ENCODE results near the gene MTAP. TPM values are rescaled to one million over a fixed set of nuclear protein-coding genes. Genes with fewer than 3 reads are reported as not detected.

Gene MTAP
- polyA plus RNA-seq, 3 donors = 36.3 to 48.7 (median 42.6) TPM

DNA sequence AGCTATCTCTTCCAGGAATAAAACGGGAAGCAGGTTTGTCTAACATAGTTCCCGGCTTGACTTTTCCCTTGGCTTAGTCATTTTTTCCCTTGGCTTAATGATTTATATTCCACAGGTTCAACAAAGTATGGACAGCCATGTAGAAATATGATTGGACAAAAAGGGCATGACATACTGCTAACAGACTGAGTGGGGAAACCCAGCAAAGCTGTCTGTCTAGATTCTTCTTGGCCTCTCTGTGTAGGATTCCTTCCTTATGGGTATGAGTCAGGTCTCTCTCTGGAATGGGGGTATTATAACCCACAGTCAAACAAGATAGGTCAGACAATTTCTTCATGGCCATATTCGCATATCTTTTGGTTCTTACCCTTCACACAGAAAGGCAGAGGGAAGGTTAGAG is 5.7 kb upstream of the MTAP start:
- no peak for DNase-seq (ENCODE audit: extremely low read depth in 1 of 11, low read depth in 9 of 11, low spot score in 4 of 11)

GRCh38 chr9:21800931-21801682 is 1.3 kb upstream of the MTAP start:
- no peak for DNase-seq (ENCODE audit: extremely low read depth in 1 of 11, low read depth in 9 of 11, low spot score in 4 of 11)

DNA sequence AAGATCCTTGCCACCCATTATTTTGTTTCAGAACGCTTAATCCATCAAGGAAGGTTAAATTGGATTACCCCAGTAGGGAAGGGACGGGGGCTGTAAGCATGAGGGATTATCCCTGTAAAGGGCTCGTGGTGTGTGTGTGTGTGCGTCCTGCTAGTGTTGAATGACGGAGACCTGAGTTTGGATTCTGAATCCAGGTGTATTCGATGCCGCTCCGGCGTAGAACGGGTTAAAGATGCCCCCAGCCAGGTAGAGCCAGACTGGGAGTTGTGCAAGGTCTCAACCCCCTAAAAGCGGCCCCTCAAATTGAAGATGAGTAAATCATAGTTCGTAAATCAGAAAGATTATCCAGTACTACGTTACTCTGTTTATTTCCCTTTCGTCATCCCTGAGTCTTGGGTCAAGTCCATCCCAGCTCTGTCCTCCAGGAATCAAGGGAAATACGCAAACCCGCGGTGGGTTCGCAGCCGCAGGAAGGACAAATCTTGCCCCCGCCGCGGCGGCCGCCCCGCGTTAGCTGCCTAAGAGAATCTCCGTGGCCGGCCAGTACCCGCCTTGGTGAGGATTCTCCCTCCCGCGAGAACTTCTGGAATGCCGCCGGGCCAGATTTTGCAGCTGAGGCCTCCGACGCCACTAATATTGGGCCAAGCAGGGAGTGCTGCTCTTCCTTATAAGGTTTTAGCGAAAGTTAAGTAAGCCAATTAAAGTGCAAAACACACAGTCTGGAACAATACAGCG is 586 bp upstream of the MTAP start:
- peak in 4 of 11 donors; percentile 60 to 76 (median 68) for DNase-seq (ENCODE audit: extremely low read depth in 1 of 11, low read depth in 9 of 11, low spot score in 4 of 11)

DNA sequence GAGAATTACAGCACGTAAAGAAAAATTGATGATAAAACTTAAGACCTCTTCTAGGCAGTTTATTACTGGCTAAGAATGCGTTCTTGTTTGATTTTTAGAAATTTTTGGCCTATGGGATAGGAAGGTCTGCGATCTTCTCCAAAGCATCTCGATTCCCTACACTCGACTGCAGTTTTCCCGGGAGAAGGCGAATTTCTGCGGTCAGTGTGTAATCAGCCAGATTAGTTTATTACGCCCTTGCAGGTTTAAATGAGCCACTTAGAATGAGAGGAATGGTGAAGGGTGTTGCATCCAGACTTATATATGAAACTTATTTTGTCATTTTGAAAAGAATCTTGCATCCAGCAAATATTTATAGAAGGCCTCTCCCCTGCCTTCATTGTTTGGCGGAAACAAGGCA is 1.2 kb downstream of the MTAP start:
- no peak for DNase-seq (ENCODE audit: extremely low read depth in 1 of 11, low read depth in 9 of 11, low spot score in 4 of 11)

DNA sequence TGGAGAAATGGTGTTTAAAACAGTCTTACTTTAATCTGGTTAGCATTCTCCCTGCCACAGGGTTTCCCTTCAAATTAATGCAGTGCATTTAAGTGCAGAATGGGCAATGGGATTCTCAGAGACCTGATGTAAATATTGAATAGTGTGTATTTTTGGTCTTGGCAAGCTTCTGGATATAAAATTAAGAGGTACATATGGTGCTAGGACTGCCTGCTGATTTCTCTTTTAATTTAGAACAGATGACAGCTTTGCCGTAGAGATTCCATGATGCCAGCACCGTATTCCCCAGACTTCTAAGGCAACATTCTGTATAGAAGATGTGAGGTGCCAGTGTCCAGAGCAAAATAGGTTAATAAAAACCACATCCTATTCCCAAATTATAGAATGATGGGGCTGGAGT is 1.9 kb downstream of the MTAP start:
- no peak for DNase-seq (ENCODE audit: extremely low read depth in 1 of 11, low read depth in 9 of 11, low spot score in 4 of 11)

DNA sequence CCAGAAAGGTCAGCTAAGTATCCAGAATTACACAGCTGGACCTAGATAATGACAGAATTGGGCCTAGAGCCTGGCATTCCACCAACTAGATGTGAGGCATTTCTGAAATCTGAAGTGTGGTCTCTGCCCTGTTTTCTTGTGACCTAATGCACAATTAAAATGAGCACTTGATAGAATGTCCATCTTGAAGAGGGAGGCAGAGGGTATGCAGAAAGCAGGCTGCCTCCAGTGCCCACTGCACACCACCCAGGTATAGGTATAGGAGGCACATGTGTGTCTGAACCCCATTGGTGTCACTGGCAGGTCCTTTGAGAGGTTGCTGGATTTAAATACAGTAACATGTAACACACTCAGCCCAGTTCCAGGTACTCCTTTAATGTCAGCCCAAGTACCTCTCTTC is 2.4 kb downstream of the MTAP start:
- DNase-seq (ENCODE audit: extremely low read depth in 1 of 11, low read depth in 9 of 11, low spot score in 4 of 11) = no peak

GRCh38 chr9:21806644-21807043 is 4.2 kb downstream of the MTAP start:
- no peak for DNase-seq (ENCODE audit: extremely low read depth in 1 of 11, low read depth in 9 of 11, low spot score in 4 of 11)

DNA sequence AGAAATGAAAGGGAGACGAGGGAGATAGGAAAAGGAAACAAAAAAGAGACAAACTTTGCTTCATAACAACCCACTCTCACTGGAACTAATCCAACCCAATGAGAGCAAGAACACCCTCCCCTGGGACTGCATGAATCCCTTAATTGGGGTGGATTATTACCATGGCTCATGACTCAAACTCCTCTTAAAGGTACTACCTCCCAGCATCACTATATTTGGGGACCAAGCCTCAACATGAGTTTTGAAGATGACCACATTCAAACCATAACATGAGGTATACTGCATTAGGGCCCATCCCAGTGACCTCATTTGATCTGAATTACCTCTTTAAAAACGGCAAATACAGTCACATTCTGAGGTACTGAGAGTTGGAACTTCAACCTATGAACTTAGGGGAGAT is 8.0 kb downstream of the MTAP start:
- no peak for DNase-seq (ENCODE audit: extremely low read depth in 1 of 11, low read depth in 9 of 11, low spot score in 4 of 11)

DNA sequence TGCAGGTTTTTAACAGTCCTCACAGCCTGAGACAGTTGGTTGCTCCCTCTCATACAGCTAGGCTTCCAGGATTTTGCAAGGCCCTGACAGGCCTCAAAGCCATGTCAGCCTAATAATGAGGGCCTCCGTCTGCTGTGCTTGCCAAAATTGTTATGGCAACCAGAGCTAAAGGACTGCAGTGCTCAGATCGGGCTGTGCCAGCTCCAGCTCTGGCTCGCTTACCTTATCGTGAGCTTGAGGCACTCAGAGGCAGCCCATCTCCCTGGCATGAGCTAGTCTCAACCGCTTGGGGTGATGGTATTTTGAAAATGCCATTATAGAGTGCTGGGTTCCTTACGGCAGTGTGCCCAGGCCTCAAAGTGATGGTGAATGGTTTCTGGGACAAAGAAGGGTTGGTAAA is 8.4 kb downstream of the MTAP start:
- no peak for DNase-seq (ENCODE audit: extremely low read depth in 1 of 11, low read depth in 9 of 11, low spot score in 4 of 11)

GRCh38 chr9:21811914-21812313 is 9.5 kb downstream of the MTAP start:
- no peak for DNase-seq (ENCODE audit: extremely low read depth in 1 of 11, low read depth in 9 of 11, low spot score in 4 of 11)

DNA sequence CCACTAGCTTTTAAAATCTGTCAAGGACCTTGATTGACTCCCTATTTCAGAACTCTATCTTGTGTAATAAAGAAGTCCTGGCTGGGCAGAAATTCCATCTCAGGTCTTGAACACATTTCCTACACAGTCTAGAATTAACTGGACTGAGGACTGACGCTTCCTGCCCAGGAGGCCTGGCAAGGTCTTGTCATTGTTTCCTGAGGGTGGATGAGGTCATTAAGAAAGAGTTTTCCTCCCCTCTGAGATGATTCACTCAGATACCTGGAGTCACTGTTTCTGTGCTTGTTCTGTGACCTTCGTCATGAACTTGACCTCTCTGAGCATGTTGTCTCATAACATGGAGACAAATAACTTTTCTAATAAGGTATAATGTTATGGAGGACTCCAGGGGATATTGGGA is 10.0 kb downstream of the MTAP start:
- no peak for DNase-seq (ENCODE audit: extremely low read depth in 1 of 11, low read depth in 9 of 11, low spot score in 4 of 11)

DNA sequence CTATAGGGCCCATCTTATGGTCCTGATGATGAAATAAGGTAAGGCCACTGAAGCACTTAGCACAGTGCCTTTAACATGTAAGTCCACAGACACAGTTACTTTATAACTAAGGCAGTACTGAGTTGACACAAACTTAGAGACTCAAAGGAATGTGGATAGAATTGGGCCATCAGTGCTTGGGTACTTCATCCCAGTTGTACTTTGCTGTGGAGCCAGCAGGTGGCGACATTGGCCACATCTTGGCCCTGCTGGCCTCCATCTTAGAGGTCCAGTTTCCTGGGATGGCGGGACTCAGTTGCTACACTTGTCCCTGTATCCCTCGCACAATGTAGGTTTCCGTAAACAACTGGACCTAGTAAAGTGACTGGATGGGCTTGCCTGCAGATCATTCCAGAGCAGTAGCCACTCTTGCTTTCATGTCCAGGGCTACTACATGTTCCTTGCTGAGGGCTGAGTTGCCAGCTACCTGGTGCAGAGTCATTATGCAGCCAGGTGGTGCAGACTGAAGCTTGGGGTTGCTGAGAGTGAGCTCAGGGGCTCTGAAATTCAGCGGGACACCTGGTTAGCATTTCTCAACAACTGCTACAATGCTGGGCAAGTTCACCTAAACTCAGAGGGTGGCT is 10.6 kb downstream of the MTAP start:
- peak in 8 of 11 donors; percentile 24 to 48 (median 36) for DNase-seq (ENCODE audit: extremely low read depth in 1 of 11, low read depth in 9 of 11, low spot score in 4 of 11)

- DNase-seq (ENCODE audit: extremely low read depth in 1 of 11, low read depth in 9 of 11, low spot score in 4 of 11) = peak in 10 of 11 donors; percentile 49 to 77 (median 62)
Observed at GRCh38 chr9:21813575-21814473, 11.4 kb downstream of the MTAP start.

- DNase-seq (ENCODE audit: extremely low read depth in 1 of 11, low read depth in 9 of 11, low spot score in 4 of 11) = no peak
Observed at GRCh38 chr9:21815643-21816042, 13.2 kb downstream of the MTAP start.

- DNase-seq (ENCODE audit: extremely low read depth in 1 of 11, low read depth in 9 of 11, low spot score in 4 of 11) = no peak
Observed at GRCh38 chr9:21817176-21817575, 14.7 kb downstream of the MTAP start.

DNA sequence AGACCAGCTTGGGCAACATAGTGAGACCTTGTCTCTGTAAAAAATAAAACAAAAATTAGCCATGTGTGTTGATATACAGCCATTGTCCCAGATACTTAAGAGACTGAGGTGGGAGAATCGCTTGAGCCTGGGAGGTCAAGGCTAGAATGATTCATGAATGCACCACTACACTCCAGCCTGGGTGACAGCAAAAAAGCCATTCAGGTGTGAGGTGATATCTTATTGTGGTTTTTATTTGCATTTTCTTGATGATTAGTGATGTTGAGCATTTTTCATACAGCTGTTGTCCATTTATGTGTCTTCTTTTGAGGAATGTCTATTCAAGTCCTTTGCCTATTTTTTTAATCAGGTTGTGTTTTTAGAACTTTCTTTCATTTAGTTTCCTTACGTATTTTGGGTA is 23.2 kb downstream of the MTAP start:
- no peak for DNase-seq (ENCODE audit: extremely low read depth in 1 of 11, low read depth in 9 of 11, low spot score in 4 of 11)

GRCh38 chr9:21828853-21829410 is 26.5 kb downstream of the MTAP start:
- DNase-seq (ENCODE audit: extremely low read depth in 1 of 11, low read depth in 9 of 11, low spot score in 4 of 11) = no peak

GRCh38 chr9:21830589-21830988 is 28.2 kb downstream of the MTAP start:
- no peak for DNase-seq (ENCODE audit: extremely low read depth in 1 of 11, low read depth in 9 of 11, low spot score in 4 of 11)
